AG04449 (cell line): ENCODE results near the gene TMEM9B.

Experiments
- CTCF ChIA-PET: fragments of 350-600 bp; formaldehyde crosslinking; extraction: SDS; loops from one replicate; lab custom pipeline; 2021; ENCODE audit warnings: antibody characterized with exemption; lab: Yijun Ruan, JAX
- POLR2A ChIA-PET: fragments of 400-600, 350-600 bp; formaldehyde crosslinking; extraction: SDS; loops from one replicate; lab custom pipeline; 2020; ENCODE audit warnings: antibody characterized with exemption, inconsistent platforms; lab: Yijun Ruan, JAX
- DNase-seq: peaks from one replicate; pipeline ENCODE4 v3.0.0-alpha.2; 2010; ENCODE audit warnings: low read depth, low spot score
- H3K4me3 ChIP-seq: 2 replicates; pipeline ENCODE4 v1.5.1; 2011; ENCODE audit warnings: low read depth, mild to moderate bottlenecking, control low read depth, low read length
- TF ChIP-seq, protein P1 (sequence below): IDR thresholded peaks from one replicate; pipeline ENCODE4 v1.5.1; 2011; ENCODE audit warnings: mild to moderate bottlenecking, moderate library complexity, low read length, control low read depth, inconsistent platforms; ENCODE audit not compliant: insufficient read depth; ENCODE audit errors: missing control alignments

The TMEM9B gene

DNA sequence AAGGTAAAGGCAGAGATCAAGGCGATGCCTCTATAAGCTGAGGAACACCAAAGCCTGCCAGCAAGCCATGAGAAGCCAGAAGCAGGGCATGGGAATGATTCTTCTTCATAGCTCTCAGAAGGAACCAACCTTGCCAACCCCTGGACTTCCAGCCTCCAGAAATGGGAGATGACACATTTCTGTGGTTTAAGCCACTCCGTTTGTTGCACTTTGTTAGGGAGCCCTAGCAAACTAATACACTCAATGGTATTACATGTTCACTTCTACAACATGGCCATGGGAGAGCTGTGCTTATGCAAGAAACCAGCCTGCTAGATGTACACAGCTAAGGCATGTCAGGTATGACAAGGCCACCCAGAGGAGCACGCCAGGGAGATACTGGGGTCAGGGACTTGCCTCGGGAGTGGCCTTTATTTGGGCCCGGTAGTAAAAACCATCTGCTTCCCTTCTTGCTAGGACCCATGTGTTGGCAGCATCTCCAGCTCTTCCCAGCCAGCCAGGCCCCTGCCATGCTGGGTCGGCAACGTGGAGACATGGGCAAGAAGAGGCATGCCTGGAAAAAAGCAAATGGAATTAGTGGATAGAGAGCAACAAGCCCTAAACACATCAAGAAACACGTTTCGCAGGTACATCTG lies 35.1 kb downstream of the TMEM9B start:
- H3K4me3 ChIP-seq = no peak overlapping the region
- ChIA-PET CTCF (no interaction called here), POLR2A (interaction anchor here (0.7 kb wide), 1 partner anchor 208 kb away, joined by 3 read pairs; no protein-coding TSS in a partner anchor)
- TF ChIP-seq, protein P1, sequence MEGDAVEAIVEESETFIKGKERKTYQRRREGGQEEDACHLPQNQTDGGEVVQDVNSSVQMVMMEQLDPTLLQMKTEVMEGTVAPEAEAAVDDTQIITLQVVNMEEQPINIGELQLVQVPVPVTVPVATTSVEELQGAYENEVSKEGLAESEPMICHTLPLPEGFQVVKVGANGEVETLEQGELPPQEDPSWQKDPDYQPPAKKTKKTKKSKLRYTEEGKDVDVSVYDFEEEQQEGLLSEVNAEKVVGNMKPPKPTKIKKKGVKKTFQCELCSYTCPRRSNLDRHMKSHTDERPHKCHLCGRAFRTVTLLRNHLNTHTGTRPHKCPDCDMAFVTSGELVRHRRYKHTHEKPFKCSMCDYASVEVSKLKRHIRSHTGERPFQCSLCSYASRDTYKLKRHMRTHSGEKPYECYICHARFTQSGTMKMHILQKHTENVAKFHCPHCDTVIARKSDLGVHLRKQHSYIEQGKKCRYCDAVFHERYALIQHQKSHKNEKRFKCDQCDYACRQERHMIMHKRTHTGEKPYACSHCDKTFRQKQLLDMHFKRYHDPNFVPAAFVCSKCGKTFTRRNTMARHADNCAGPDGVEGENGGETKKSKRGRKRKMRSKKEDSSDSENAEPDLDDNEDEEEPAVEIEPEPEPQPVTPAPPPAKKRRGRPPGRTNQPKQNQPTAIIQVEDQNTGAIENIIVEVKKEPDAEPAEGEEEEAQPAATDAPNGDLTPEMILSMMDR = no peak
- DNase-seq = no peak

- no peak for DNase-seq
- TF ChIP-seq, protein P1 = no peak
- H3K4me3 ChIP-seq = no peak overlapping the region
- ChIA-PET POLR2A (no interaction called here), CTCF (interaction anchor here (1.6 kb wide), 1 partner anchor 14 kb away, joined by 4 read pairs; no protein-coding TSS in a partner anchor)
Measured at GRCh38 chr11:8928205-8928604, 36.0 kb downstream of the TMEM9B start.

DNA sequence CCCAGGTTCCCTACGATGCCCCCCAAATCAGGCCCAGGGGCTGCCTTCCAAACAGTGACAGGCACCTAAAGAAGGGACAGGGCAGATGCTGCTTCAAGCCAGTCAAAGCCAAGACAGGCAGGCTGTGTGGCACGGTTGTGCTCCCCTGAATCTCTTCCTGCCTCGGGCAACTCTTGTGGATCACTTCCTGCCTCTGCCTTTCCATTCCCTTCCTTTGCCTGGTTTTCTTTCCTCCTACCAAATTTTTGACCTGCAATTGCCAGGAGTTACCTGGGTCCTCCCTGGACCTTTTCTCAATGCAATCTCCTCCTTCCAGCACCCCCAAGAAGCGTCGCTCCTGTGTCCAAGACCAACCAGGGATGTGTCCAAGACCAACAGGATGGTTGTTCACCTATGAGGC lies 37.0 kb downstream of the TMEM9B start:
- H3K4me3 ChIP-seq = no peak overlapping the region
- TF ChIP-seq, protein P1 = no peak
- ChIA-PET POLR2A (no interaction called here), CTCF (interaction anchor here (1.6 kb wide), 1 partner anchor 13 kb away, joined by 4 read pairs; no protein-coding TSS in a partner anchor)
- DNase-seq = no peak

- H3K4me3 ChIP-seq = no peak overlapping the region
- ChIA-PET POLR2A (no interaction called here), CTCF (interaction anchor here (1.1 kb wide), 2 partner anchors 11 to 14 kb away, joined by 3 to 5 read pairs; no protein-coding TSS in a partner anchor)
- TF ChIP-seq, protein P1 = no peak
- DNase-seq = no peak
Measured at GRCh38 chr11:8926236-8926635, 38.0 kb downstream of the TMEM9B start.

DNA sequence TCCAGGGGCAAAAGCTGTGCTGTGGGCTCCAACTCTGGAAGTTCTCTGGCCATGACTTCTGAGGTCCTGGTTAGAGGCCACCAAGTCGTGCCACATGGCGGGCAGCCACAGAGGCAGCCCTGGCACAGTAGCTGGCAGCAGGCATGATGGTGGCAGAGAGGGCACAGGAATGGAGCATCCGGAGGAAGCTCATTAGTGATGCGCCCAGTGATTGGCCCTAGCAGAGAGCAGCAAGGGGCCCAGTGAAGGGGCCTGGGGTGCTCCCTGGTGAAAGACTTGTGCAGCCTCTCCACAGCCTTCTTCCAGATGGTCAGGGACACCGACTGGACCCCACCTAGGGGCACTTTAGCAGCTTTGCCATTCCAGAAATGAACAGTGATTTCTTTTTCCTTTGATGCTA lies 38.5 kb downstream of the TMEM9B start:
- TF ChIP-seq, protein P1 = no peak
- no peak for DNase-seq
- ChIA-PET CTCF (interaction anchor here (1.1 kb wide), 2 partner anchors 10 to 13 kb away, joined by 3 to 5 read pairs; no protein-coding TSS in a partner anchor), POLR2A (no interaction called here)
- no peak overlapping the region for H3K4me3 ChIP-seq

DNA sequence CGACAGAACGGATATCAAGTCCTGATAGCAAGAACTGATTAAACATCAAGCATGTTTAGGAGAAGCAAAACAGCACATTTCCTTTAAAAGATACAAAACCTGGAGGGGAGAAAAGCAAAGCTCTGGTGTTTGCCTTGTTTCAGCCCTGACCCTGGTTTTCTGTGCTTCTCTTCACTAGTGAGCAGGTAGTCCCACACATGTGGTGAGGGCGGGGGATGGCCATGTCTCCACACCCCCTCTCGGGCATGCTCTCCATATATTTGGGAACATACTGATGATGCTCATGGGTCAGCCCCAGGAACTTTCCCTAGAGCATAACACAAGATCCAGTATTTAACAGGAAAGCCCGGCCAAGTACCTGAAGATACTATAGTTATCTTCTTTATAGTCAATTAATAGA lies 41.6 kb downstream of the TMEM9B start:
- ChIA-PET CTCF (interaction anchor here (0.6 to 3.8 kb wide), 4 partner anchors 8 to 595 kb away, joined by 3 to 22 read pairs (median 4); no protein-coding TSS in a partner anchor), POLR2A (no interaction called here)
- TF ChIP-seq, protein P1 = no peak
- no peak overlapping the region for H3K4me3 ChIP-seq
- DNase-seq = no peak
